Activated CD4-positive, alpha-beta memory T cell treated with anti-CD3 and anti-CD28 coated beads for 36 hours (primary cell): Measurements from ENCODE around the gene RNF168. TPM values are rescaled to one million over a fixed set of nuclear protein-coding genes. Genes with fewer than 3 reads are reported as not detected.
"Not testable (repeated sequence)": the region's sequence is repeated elsewhere in the genome, so short reads cannot be mapped to it uniquely, and the experiment has no call there.

Source experiments
- CTCF ChIA-PET: fragments of 350-600 bp; sonication (Branson Sonifier 250); formaldehyde crosslinking; loops from one replicate; lab custom pipeline; 2021; ENCODE audit warnings: antibody characterized with exemption, inconsistent platforms; lab: Charles Lee
- POLR2A ChIA-PET: fragments of 350-600 bp; sonication (Branson Sonifier 250); formaldehyde crosslinking; loops from one replicate; lab custom pipeline; 2021; ENCODE audit warnings: antibody characterized with exemption; lab: Charles Lee
- DNase-seq: peaks from one replicate; pipeline ENCODE4 v3.0.0-alpha.2; 2020
- H3K27ac Mint-ChIP-seq: one replicate; pipeline ENCODE4 v1.8.0; 2021; ENCODE audit warnings: mixed read lengths
- H3K27me3 Mint-ChIP-seq: one replicate; pipeline ENCODE4 v1.8.0; 2021; ENCODE audit warnings: mixed read lengths
- H3K36me3 Mint-ChIP-seq: one replicate; pipeline ENCODE4 v1.8.0; 2021; ENCODE audit warnings: mixed read lengths
- H3K4me1 Mint-ChIP-seq: one replicate; pipeline ENCODE4 v1.8.0; 2021; ENCODE audit warnings: low read depth, mixed read lengths
- H3K4me3 Mint-ChIP-seq: one replicate; pipeline ENCODE4 v1.8.0; 2021; ENCODE audit warnings: mild to moderate bottlenecking, mixed read lengths
- H3K9me3 Mint-ChIP-seq: one replicate; pipeline ENCODE4 v1.8.0; 2021; ENCODE audit warnings: mixed read lengths
- intact Hi-C: fragments of 100-400 bp; cut with micrococcal nuclease; formaldehyde crosslinking; loops from one replicate; pipeline ENCODE4 v1.15.1; 2023
- total RNA-seq, 2 experiments: library from RNA; stranded (reverse); gene quantifications; one replicate each; pipeline ENCODE4 v1.2.3, GENCODE V29; 2021

RNF168 gene
- total RNA-seq, 2 experiments from 2014 or later, result 26.1 to 27.2 TPM

GRCh38 chr3:196462680-196463477 lies 40.7 kb downstream of the RNF168 start:
- CTCF ChIA-PET, intact Hi-C loops, H3K27ac Mint-ChIP-seq, H3K27me3 Mint-ChIP-seq, H3K36me3 Mint-ChIP-seq, DNase-seq, POLR2A ChIA-PET, H3K4me3 Mint-ChIP-seq: not testable (repeated sequence)
- Mint-ChIP-seq H3K9me3 (peaks cover 13% of the 10 kb centered on the region), H3K4me1 (peaks cover 18% of the 10 kb centered on the region)

DNA sequence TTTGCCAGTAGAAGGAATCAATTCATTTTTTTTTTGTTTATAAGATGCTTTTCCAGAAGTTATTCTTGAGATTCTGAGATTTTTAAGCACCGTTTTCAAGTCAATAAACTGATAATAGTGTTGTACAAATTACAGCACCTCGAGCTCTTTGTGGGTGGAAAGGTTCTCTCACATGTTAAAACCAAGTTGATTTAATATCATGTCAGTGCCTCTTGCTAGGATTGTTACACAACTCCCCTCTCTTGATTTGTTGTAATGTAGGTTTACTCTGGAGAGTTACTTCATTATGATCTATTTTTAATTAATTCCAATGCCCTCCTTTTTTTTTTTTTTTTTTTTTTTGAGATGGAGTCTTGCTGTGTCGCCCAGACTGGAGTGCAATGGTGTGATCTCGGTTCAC lies 45.5 kb downstream of the RNF168 start:
- Mint-ChIP-seq H3K4me1 (peaks cover 21% of the 10 kb centered on the region), H3K4me3 (no peak overlapping the region), H3K36me3 (peaks cover 2% of the 10 kb centered on the region), H3K27me3 (no peaks in the 10 kb centered on the region), H3K27ac (no peak overlapping the region), H3K9me3 (peaks cover 7% of the 10 kb centered on the region)
- CTCF ChIA-PET, result interaction anchor here (0.7 to 1.1 kb wide), 3 partner anchors 9 to 204 kb away, joined by 3 to 4 read pairs (median 3); no protein-coding TSS in a partner anchor
- intact Hi-C loops, result no loop called here
- POLR2A ChIA-PET, result interaction anchor here (1.1 kb wide), 1 partner anchor 35 kb away, joined by 3 read pairs; no protein-coding TSS in a partner anchor
- DNase-seq, result no peak

GRCh38 chr3:196457470-196457869 lies 46.1 kb downstream of the RNF168 start:
- H3K36me3 Mint-ChIP-seq, H3K27me3 Mint-ChIP-seq, H3K27ac Mint-ChIP-seq, intact Hi-C loops, H3K4me3 Mint-ChIP-seq, POLR2A ChIA-PET, H3K9me3 Mint-ChIP-seq: not testable (repeated sequence)
- DNase-seq, result peak; percentile 22
- CTCF ChIA-PET, result interaction anchor here (0.7 to 1.1 kb wide), 2 partner anchors 9 to 204 kb away, joined by 3 to 4 read pairs; no protein-coding TSS in a partner anchor
- peaks cover 21% of the 10 kb centered on the region for H3K4me1 Mint-ChIP-seq

- intact Hi-C loops, result no loop called here
- DNase-seq, result no peak
- no peaks in the 10 kb centered on the region for H3K27me3 Mint-ChIP-seq
- POLR2A ChIA-PET, result no interaction called here
- H3K4me1 Mint-ChIP-seq, result peaks cover 10% of the 10 kb centered on the region
- no peak overlapping the region for H3K27ac Mint-ChIP-seq
- H3K36me3 Mint-ChIP-seq, result peaks cover 2% of the 10 kb centered on the region
- H3K9me3 Mint-ChIP-seq, result no peaks in the 10 kb centered on the region
- CTCF ChIA-PET, result no interaction called here
- no peak overlapping the region for H3K4me3 Mint-ChIP-seq
These were observed 48.6 kb downstream of the RNF168 start for GRCh38 chr3:196454935-196455334.

DNA sequence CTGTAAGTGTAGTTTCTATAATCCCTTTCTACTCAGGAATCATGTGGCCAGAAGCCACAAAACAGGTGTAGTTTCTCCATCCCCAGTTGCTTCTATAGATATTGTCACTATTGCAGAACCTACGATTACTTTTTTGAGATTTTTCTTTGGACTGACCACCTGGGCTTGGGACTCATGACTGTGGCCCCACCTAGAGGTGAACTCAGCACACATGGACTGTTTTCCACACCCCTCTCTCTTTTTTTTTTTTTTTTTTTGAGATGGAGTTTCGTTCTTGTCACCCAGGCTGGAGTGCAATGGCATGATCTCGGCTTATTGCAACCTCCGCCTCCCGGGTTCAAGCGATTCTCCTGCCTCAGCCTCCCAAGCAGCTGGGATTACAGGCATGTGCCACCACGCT lies 58.2 kb downstream of the RNF168 start:
- H3K4me3 Mint-ChIP-seq, DNase-seq, intact Hi-C loops, H3K36me3 Mint-ChIP-seq, CTCF ChIA-PET, H3K9me3 Mint-ChIP-seq, H3K27ac Mint-ChIP-seq, H3K27me3 Mint-ChIP-seq, POLR2A ChIA-PET: not testable (repeated sequence)
- H3K4me1 Mint-ChIP-seq, result peaks cover 18% of the 10 kb centered on the region

DNA sequence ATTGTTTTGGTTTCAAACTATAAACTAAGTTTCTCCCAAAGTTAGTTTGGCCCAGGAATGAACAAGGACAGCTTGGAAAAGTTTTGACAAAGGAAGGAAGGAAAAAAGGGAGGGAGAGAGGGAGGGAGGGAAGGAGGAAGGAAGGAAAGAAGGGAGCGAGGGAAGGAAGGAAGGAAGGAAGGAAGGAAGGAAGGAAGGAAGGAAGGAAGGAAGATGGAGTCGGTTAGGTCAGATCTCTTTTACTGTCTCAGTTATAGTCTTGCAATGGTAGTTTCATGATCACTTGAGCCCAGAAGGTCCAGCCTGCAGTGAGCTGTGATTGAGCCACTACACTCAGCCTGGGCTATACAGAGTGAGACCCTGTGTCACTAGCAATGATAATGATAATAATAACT lies 59.1 kb downstream of the RNF168 start:
- ChIA-PET POLR2A (interaction anchor here (1.3 kb wide), 1 partner anchor 12 kb away, joined by 3 read pairs; the partner anchor contains the start of gene UBXN7), CTCF (interaction anchor here (0.7 kb wide), 1 partner anchor 12 kb away, joined by 3 read pairs; the partner anchor contains the start of gene UBXN7)
- no peaks in the 10 kb centered on the region for H3K27me3 Mint-ChIP-seq
- DNase-seq, result no peak
- H3K4me1 Mint-ChIP-seq, result peaks cover 22% of the 10 kb centered on the region
- no peaks in the 10 kb centered on the region for H3K36me3 Mint-ChIP-seq
- intact Hi-C loops, result no loop called here
- H3K27ac Mint-ChIP-seq, result no peak overlapping the region
- no peaks in the 10 kb centered on the region for H3K9me3 Mint-ChIP-seq
- no peak overlapping the region for H3K4me3 Mint-ChIP-seq

DNA sequence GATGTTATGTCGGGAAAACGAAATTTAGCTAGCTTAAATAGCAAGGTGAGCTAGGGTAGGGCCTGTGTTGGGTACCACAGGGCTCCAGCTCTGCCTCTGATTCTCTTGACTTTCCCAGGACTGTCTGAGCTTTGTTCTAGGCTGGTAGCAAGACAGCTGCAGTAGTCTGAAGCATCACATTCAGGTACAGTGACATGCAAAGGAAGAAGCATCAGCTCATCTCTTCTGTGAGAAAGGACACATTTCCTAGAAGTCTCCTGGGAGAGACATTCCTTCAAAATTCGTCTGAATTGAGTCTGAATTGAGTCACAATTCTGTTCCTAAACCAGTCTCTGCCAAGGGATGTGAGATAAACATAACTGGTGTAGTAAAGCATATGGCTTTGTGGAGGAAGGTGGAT lies 62.9 kb downstream of the RNF168 start:
- intact Hi-C loops, result no loop called here
- peaks cover 22% of the 10 kb centered on the region for H3K4me1 Mint-ChIP-seq
- POLR2A ChIA-PET, result interaction anchor here (1.7 kb wide), 1 partner anchor 9 kb away, joined by 11 read pairs; the partner anchor contains the start of gene UBXN7
- CTCF ChIA-PET, result interaction anchor here (1.0 to 1.5 kb wide), 3 partner anchors 11 to 116 kb away, joined by 3 read pairs; no protein-coding TSS in a partner anchor
- H3K4me3 Mint-ChIP-seq, result no peak overlapping the region
- no peaks in the 10 kb centered on the region for H3K36me3 Mint-ChIP-seq
- no peak overlapping the region for H3K27ac Mint-ChIP-seq
- DNase-seq, result no peak
- H3K9me3 Mint-ChIP-seq, result no peaks in the 10 kb centered on the region
- no peaks in the 10 kb centered on the region for H3K27me3 Mint-ChIP-seq

DNA sequence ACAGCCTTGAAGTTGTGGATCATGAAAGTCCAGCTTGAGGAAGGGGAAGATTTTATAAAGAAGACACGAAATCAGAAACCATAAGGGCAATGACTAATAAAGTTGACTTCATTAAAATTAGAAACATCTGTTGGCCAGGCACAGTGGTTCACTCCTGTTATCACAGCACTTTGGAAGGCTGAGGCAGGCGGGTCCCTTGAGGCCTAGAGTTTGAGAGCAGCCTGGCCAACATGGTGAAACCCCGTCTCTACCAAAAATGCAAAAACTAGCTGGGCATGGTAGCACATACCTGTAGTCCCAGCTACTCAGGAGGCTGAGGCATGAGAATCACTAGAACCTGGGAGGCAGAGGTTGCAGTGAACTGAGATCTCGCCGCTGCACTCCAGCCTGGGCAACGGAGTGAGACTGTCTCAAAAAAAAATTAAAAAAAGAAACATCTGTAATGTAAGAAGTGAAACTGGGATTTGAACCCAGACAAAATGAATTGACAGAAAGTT lies 63.5 kb downstream of the RNF168 start:
- no peak overlapping the region for H3K27ac Mint-ChIP-seq
- no peaks in the 10 kb centered on the region for H3K27me3 Mint-ChIP-seq
- intact Hi-C loops, result no loop called here
- peaks cover 22% of the 10 kb centered on the region for H3K4me1 Mint-ChIP-seq
- POLR2A ChIA-PET, result interaction anchor here (1.7 kb wide), 1 partner anchor 8 kb away, joined by 11 read pairs; the partner anchor contains the start of gene UBXN7
- CTCF ChIA-PET, result interaction anchor here (1.0 to 1.1 kb wide), 2 partner anchors 89 to 116 kb away, joined by 3 read pairs; no protein-coding TSS in a partner anchor
- no peak overlapping the region for H3K4me3 Mint-ChIP-seq
- H3K9me3 Mint-ChIP-seq, result no peaks in the 10 kb centered on the region
- DNase-seq, result no peak
- H3K36me3 Mint-ChIP-seq, result no peaks in the 10 kb centered on the region

- ChIA-PET CTCF (interaction anchor here (0.9 to 1.2 kb wide), 3 partner anchors 12 to 90 kb away, joined by 3 read pairs; no protein-coding TSS in a partner anchor), POLR2A (interaction anchor here (0.6 to 2.2 kb wide), 7 partner anchors 9 to 209 kb away, joined by 3 to 11 read pairs (median 3); no protein-coding TSS in a partner anchor)
- peak within 1 kb of the TSS; percentile 90 for H3K27ac Mint-ChIP-seq
- DNase-seq, result peak; percentile 98
- peaks cover 3% of the 10 kb centered on the region for H3K36me3 Mint-ChIP-seq
- H3K9me3 Mint-ChIP-seq, result no peaks in the 10 kb centered on the region
- no peaks in the 10 kb centered on the region for H3K27me3 Mint-ChIP-seq
- H3K4me1 Mint-ChIP-seq, result peaks cover 13% of the 10 kb centered on the region
- H3K4me3 Mint-ChIP-seq, result peak within 1 kb of the TSS; percentile 75
- intact Hi-C loops, result loop anchor here (1.0 to 5.0 kb wide), 4 partner anchors 70 to 158 kb away; partner anchors contain the start of genes DYNLT2B, FBXO45 and WDR53
These were observed 71.3 kb downstream of the RNF168 start, which contains the start of gene UBXN7 for GRCh38 chr3:196432137-196432879. Gene UBXN7, minus strand, starts transcription at chr3:196432427. Its CDS starts 28 bp downstream, at chr3:196432399.

- H3K27me3 Mint-ChIP-seq, result no peaks in the 10 kb centered on the region
- intact Hi-C loops, result loop anchor here (1.0 to 5.0 kb wide), 4 partner anchors 71 to 157 kb away; partner anchors contain the start of genes DYNLT2B, FBXO45 and WDR53
- POLR2A ChIA-PET, result interaction anchor here (0.9 to 2.2 kb wide), 5 partner anchors 8 to 210 kb away, joined by 3 to 11 read pairs (median 3); no protein-coding TSS in a partner anchor
- H3K4me1 Mint-ChIP-seq, result peaks cover 15% of the 10 kb centered on the region
- CTCF ChIA-PET, result interaction anchor here (1.1 to 1.2 kb wide), 2 partner anchors 13 to 91 kb away, joined by 3 read pairs; no protein-coding TSS in a partner anchor
- DNase-seq, result no peak
- H3K27ac Mint-ChIP-seq, result peak overlapping the region; percentile 90
- H3K9me3 Mint-ChIP-seq, result no peaks in the 10 kb centered on the region
- H3K4me3 Mint-ChIP-seq, result peak overlapping the region; percentile 75
- peaks cover 3% of the 10 kb centered on the region for H3K36me3 Mint-ChIP-seq
These were observed 72.1 kb downstream of the RNF168 start for GRCh38 chr3:196431181-196432136.
